HEK293 (cell line): ENCODE measurements around the gene MUS81.
"Not testable (repeated sequence)": the region's sequence is repeated elsewhere in the genome, so short reads cannot be mapped to it uniquely, and the experiment has no call there.

Experiments
- CTCF ChIA-PET: fragments of 350-600 bp; formaldehyde crosslinking; extraction: SDS; loops from one replicate; lab custom pipeline; 2021; ENCODE audit warnings: antibody characterized with exemption; lab: Yijun Ruan, JAX
- POLR2A ChIA-PET: fragments of 300-600 bp; formaldehyde crosslinking; extraction: SDS; loops from one replicate; lab custom pipeline; 2020; ENCODE audit warnings: antibody characterized with exemption, inconsistent platforms; lab: Yijun Ruan, JAX
- H3K27ac ChIP-seq: fragments of 200-500 bp; sonication (Bioruptor generic); 2 replicates; pipeline ENCODE4 v1.5.1; 2014; ENCODE audit warnings: low read depth, low read length, control low read depth, inconsistent platforms; ENCODE audit errors: extremely low read depth
- H3K36me3 ChIP-seq, 2 experiments: fragments of 200-500 bp in 1 of 2; sonication (Bioruptor generic) in 1 of 2; 1 replicate in 1 of 2; 2 replicates in 1 of 2; pipeline ENCODE4 v1.5.1; 2014 to 2017; ENCODE audit warnings: inconsistent platforms in 2 of 2, low read length in 2 of 2; ENCODE audit not compliant: control insufficient read depth in 2 of 2, insufficient read depth in 1 of 2
- H3K4me1 ChIP-seq: fragments of 200-500 bp; sonication (Bioruptor generic); 2 replicates; pipeline ENCODE4 v1.5.1; 2014; ENCODE audit warnings: mild to moderate bottlenecking, low read length, inconsistent platforms; ENCODE audit not compliant: control insufficient read depth, insufficient read depth
- H3K4me3 ChIP-seq: 2 replicates; pipeline ENCODE4 v1.5.1; 2011; ENCODE audit warnings: low read depth, mild to moderate bottlenecking, control low read depth, low read length, moderate library complexity
- H3K9me3 ChIP-seq: fragments of 200-500 bp; sonication (Bioruptor generic); 2 replicates; pipeline ENCODE4 v1.5.1; 2014; ENCODE audit warnings: low read depth, low read length, inconsistent platforms; ENCODE audit not compliant: control insufficient read depth, insufficient read depth
- FEZF1 ChIP-seq: fragments of 450-650 bp; formaldehyde crosslinking; IDR thresholded peaks from 2 replicates; pipeline ENCODE4 v1.5.1; 2016; ENCODE audit warnings: missing biosample characterization, missing genetic modification characterization
- KLF7 ChIP-seq: fragments of 450-650 bp; formaldehyde crosslinking; IDR thresholded peaks from 2 replicates; pipeline ENCODE4 v1.5.1; 2016; ENCODE audit warnings: missing biosample characterization, missing genetic modification characterization, borderline replicate concordance
- PATZ1 ChIP-seq: fragments of 450-650 bp; formaldehyde crosslinking; IDR thresholded peaks from 2 replicates; pipeline ENCODE4 v1.5.1; 2016; ENCODE audit warnings: missing biosample characterization, missing genetic modification characterization
- ZNF169 ChIP-seq: fragments of 450-650 bp; formaldehyde crosslinking; IDR thresholded peaks from 2 replicates; pipeline ENCODE4 v1.5.1; 2016; ENCODE audit warnings: missing biosample characterization, missing genetic modification characterization
- ZNF174 ChIP-seq: fragments of 450-650 bp; formaldehyde crosslinking; IDR thresholded peaks from 2 replicates; pipeline ENCODE4 v1.5.0; 2017; ENCODE audit warnings: missing biosample characterization, mild to moderate bottlenecking, missing genetic modification characterization
- ZNF211 ChIP-seq: fragments of 450-650 bp; formaldehyde crosslinking; IDR thresholded peaks from 2 replicates; pipeline ENCODE4 v1.5.1; 2016; ENCODE audit warnings: low read depth, missing biosample characterization, missing genetic modification characterization
- ZNF513 ChIP-seq: fragments of 450-650 bp; IDR thresholded peaks from 2 replicates; pipeline ENCODE4 v1.5.1; 2018; ENCODE audit warnings: missing biosample characterization, missing genetic modification characterization
- ZNF580 ChIP-seq: fragments of 450-650 bp; formaldehyde crosslinking; IDR thresholded peaks from 2 replicates; pipeline ENCODE4 v1.5.1; 2016; ENCODE audit warnings: missing biosample characterization, missing genetic modification characterization
- ZNF596 ChIP-seq: fragments of 450-650 bp; IDR thresholded peaks from 2 replicates; pipeline ENCODE4 v1.5.0; 2018; ENCODE audit warnings: missing biosample characterization, mild to moderate bottlenecking, missing genetic modification characterization, moderate library complexity
- ZNF621 ChIP-seq: fragments of 450-650 bp; formaldehyde crosslinking; IDR thresholded peaks from 2 replicates; pipeline ENCODE4 v1.5.1; 2017; ENCODE audit warnings: missing biosample characterization, missing genetic modification characterization
- TF ChIP-seq, protein P1 (sequence below): fragments of 450-650 bp; formaldehyde crosslinking; IDR thresholded peaks from 2 replicates; pipeline ENCODE4 v1.5.1; 2016; ENCODE audit warnings: missing biosample characterization, missing genetic modification characterization

Gene MUS81

DNA sequence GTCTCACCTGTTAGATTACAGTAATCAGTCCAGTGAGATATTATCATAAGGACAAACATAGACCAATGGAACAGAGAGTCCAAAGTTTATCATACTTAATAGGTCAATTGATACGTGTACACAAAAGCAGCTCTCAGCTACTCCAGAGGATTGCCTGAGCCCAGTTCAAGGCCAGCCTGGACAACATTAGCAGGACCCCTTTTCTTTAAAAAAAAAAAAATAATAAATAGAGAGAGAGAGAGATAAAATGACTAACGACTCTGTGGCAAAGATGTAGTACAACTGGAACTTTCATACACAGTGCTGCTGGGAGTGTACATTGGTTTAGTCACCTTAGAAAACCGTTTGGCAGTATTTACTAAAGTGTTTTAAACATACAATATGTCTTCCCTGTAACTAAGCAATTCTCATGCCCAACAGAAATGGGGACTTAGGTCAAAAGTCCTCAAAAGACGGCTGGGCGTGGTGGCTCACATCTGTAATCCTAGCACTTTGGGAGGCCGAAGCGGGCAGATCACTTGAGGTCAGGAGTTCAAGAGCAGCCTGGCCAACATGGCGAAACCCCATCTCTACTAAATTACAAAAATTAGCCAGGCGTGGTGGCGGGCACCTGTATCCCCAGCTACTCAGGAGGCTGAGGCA is 15.9 kb upstream of the MUS81 start:
- H3K4me3 ChIP-seq, result no peak overlapping the region
- H3K27ac ChIP-seq, result no peak overlapping the region
- no peaks in the 10 kb centered on the region for H3K36me3 ChIP-seq
- POLR2A ChIA-PET, result interaction anchor here (1.0 to 1.5 kb wide), 2 partner anchors 8 to 14 kb away, joined by 3 to 4 read pairs; partner anchors contain the start of gene CFL1
- TF ChIP-seq PATZ1, result no peak
- TF ChIP-seq ZNF513 (tag by site-specific recombination), result no peak
- TF ChIP-seq ZNF621, result no peak
- no peak for TF ChIP-seq ZNF580 (tag by site-specific recombination)
- TF ChIP-seq FEZF1, result no peak
- no peak for TF ChIP-seq ZNF174
- TF ChIP-seq, protein P1, sequence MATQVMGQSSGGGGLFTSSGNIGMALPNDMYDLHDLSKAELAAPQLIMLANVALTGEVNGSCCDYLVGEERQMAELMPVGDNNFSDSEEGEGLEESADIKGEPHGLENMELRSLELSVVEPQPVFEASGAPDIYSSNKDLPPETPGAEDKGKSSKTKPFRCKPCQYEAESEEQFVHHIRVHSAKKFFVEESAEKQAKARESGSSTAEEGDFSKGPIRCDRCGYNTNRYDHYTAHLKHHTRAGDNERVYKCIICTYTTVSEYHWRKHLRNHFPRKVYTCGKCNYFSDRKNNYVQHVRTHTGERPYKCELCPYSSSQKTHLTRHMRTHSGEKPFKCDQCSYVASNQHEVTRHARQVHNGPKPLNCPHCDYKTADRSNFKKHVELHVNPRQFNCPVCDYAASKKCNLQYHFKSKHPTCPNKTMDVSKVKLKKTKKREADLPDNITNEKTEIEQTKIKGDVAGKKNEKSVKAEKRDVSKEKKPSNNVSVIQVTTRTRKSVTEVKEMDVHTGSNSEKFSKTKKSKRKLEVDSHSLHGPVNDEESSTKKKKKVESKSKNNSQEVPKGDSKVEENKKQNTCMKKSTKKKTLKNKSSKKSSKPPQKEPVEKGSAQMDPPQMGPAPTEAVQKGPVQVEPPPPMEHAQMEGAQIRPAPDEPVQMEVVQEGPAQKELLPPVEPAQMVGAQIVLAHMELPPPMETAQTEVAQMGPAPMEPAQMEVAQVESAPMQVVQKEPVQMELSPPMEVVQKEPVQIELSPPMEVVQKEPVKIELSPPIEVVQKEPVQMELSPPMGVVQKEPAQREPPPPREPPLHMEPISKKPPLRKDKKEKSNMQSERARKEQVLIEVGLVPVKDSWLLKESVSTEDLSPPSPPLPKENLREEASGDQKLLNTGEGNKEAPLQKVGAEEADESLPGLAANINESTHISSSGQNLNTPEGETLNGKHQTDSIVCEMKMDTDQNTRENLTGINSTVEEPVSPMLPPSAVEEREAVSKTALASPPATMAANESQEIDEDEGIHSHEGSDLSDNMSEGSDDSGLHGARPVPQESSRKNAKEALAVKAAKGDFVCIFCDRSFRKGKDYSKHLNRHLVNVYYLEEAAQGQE (tag by site-specific recombination), result no peak
- H3K4me1 ChIP-seq, result no peaks in the 10 kb centered on the region
- H3K9me3 ChIP-seq, result no peaks in the 10 kb centered on the region
- CTCF ChIA-PET, result interaction anchor here (0.6 to 1.6 kb wide), 2 partner anchors 28 to 132 kb away, joined by 4 read pairs; partner anchors contain the start of gene KAT5

GRCh38 chr11:65847746-65848145 is 12.5 kb upstream of the MUS81 start:
- Histone ChIP-seq H3K9me3 (no peaks in the 10 kb centered on the region), H3K36me3 (peaks cover 0 to 16% of the 10 kb centered on the region in 2 experiments; a peak in 1 of 3 replicates), H3K4me3 (no peak overlapping the region), H3K27ac (no peak overlapping the region), H3K4me1 (no peaks in the 10 kb centered on the region)
- CTCF ChIA-PET, result interaction anchor here (1.2 to 1.7 kb wide), 3 partner anchors 12 to 29 kb away, joined by 3 to 7 read pairs (median 5); partner anchors contain the start of gene MUS81
- POLR2A ChIA-PET, result interaction anchor here (0.5 to 2.5 kb wide), 4 partner anchors 9 to 120 kb away, joined by 3 to 14 read pairs (median 4); partner anchors contain the start of gene CFL1
- TF ChIP-seq ZNF169 (tag by site-specific recombination) (no peak), ZNF596 (tag by site-specific recombination) (no peak), KLF7 (tag by site-specific recombination) (no peak), ZNF211 (tag by site-specific recombination) (no peak)

GRCh38 chr11:65848693-65849092 is 11.5 kb upstream of the MUS81 start:
- ChIA-PET CTCF (interaction anchor here (0.7 to 4.5 kb wide), 3 partner anchors 11 to 265 kb away, joined by 3 to 22 read pairs (median 9); partner anchors contain the start of gene MUS81), POLR2A (interaction anchor here (0.7 to 4.3 kb wide), 4 partner anchors 10 to 305 kb away, joined by 3 to 33 read pairs (median 9); partner anchors contain the start of genes CFL1 and MUS81)
- not testable (repeated sequence) for H3K4me3 ChIP-seq, H3K27ac ChIP-seq, H3K4me1 ChIP-seq, H3K9me3 ChIP-seq
- H3K36me3 ChIP-seq, result peaks cover 0 to 25% of the 10 kb centered on the region in 2 experiments; a peak in 1 of 3 replicates
